ENCODE data around the gene TMEM181.

DNA sequence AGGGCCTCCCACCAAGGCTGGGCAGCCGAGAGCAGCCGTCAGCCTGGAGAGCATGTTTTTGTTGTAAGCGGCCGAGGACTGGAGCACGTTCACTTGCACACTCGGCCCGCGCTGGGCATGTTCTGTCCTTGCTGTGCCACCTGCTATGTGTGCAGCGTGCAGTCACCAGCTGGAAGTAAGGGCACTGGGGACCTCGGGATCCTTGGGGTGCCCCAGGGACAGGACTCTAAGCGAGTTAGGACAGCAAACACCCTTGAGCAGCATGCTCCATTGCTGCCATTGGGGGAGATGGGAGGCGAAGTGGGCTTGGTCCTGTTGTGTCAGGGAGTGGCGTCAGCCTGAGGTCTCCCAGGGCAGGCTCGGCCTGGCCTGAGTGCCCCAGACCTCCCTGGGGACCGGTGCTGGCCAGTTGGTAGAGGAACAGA, 66.0 kb downstream of the TMEM181 start:
- TF ChIP-seq, protein P1, sequence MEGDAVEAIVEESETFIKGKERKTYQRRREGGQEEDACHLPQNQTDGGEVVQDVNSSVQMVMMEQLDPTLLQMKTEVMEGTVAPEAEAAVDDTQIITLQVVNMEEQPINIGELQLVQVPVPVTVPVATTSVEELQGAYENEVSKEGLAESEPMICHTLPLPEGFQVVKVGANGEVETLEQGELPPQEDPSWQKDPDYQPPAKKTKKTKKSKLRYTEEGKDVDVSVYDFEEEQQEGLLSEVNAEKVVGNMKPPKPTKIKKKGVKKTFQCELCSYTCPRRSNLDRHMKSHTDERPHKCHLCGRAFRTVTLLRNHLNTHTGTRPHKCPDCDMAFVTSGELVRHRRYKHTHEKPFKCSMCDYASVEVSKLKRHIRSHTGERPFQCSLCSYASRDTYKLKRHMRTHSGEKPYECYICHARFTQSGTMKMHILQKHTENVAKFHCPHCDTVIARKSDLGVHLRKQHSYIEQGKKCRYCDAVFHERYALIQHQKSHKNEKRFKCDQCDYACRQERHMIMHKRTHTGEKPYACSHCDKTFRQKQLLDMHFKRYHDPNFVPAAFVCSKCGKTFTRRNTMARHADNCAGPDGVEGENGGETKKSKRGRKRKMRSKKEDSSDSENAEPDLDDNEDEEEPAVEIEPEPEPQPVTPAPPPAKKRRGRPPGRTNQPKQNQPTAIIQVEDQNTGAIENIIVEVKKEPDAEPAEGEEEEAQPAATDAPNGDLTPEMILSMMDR (IDR thresholded peaks at IDR 0.05) = no peak
- TF ChIP-seq POLR2A (IDR thresholded peaks at IDR 0.05) = no peak

All from vagina (tissue), 2 donors.